NCI-H1436 (cell line): Measurements from ENCODE around the gene PPA2.
"Not testable (repeated sequence)": the region's sequence is repeated elsewhere in the genome, so short reads cannot be mapped to it uniquely, and the experiment has no call there.

Source experiments
- DNase-seq: peaks from one replicate; lab custom pipeline; 2025; lab: John Stamatoyannopoulos, UW

Gene PPA2

DNA sequence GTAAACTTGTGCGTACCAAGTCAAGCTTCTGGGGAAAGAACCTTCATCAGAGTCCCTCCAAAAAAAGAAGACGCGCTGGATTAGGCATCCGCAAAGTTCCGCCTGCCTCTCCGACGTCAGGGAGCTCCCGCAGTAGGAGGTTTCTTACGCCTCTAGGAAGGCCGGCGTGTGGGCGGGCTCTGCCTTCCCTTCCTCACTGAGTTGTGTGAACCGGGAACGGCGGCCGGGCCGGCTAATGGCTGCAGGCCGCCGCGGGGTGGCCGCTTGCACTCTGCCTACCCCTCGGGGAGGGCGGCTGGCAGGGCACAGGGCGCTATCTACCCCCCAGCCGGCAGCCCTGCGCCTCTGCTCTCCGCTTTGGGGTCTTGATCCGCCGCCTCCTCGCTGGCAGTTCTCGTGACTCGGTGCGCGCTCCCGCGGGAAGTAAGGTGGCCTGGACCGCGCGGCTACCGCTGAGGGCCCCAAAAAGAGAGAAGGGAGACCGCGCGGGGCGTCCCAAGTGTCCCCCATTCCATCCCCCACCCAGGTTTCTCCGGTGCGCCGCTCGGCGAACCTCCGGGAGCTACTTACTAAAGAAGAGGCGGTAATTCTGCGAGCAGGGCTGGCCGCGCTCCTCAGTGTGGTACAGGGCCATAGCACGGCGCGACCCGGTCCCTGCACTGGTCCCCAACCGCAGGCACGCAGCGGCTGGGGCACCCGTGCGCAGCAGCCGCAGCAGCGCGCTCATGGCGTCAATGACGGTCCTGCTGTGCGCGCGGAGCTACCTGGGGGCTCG is at the start of gene PPA2:
TSS of gene PPA2 (minus strand) at position 739 of the 775 bp plus-strand sequence. CDS start at position 727, 12 bp downstream.
- peak; percentile 88 for DNase-seq

DNA sequence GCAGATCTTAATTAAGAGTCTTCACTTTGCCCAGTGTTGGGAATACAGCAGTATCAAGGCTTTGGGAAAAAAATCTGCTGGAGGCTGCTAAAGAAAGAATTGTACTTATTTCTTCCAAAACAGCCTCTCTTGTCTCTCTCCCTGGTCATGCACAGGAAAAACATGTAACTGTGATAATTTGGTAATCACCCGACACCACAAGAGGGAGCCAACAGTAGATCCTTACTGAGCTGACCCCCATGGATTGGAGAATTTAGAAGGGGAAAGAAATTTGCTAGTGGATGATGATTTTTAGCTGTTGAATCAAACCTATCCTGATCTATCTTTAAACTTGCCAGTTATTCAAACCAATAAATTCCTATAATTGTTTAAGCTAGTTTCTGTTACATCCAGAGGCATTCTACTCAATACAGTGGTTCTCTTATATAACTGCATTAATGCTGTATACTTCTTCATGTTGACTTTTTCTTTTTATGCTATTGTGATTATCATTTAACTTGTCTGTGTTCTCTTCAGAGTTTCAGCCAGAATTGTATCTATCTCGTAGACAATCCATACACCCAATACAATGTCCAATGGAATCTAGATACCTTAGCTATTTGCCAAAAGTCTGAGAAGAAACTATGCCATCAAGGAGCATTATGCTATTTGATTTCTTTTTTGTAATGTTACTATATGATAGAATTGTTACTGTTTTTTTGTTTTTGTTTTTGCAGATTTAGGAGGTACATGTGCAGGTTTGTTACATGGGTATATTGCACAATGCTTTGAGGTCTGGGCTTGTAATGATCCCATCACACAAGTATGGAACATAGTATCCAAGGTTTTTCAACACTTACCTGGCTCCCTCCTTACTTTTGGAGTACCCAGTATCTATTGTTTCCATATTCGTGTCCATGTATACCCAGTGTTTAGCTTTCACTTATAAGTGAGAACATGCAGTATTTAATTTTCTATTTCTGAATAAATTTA is 47.2 kb upstream of the PPA2 start:
- peak; percentile 62 for DNase-seq

DNA sequence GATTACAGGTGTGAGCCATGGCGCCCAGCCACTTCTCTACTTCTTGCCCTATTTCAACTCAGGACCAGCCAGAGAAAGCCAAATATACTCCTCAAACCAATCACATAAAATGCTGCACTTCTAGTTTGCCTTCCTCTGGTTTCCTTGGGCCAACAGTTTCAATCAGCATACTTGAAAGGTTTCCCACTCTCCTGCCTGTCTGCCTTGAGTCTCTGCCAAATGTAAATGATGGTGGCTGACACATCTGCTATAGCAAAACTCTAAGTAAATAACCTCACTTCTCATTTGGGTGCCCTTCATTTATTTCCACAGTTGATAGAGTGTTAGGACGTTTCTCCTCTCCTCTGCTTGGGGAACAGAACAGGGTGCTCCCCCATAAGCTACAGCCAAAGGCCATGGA is 36.4 kb upstream of the PPA2 start:
- no peak for DNase-seq

DNA sequence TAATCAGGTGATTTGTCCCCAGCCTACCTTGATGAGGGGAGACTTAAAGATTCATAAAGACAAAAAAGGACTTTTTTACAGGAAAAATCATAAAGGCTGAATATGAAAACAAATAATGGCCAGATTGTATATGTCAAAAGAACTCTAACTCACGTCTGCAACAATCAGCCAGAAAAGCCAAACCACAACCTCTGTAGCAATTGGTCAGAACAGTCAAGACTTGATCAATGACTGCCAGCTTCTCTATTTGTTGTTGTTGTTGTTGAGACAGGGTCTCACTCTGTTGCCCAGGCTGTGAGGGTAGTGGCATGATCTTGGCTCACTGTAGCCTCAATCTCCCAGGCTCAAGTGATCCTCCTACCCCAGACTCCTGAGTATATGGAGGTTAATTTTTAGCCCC is 35.9 kb upstream of the PPA2 start:
- no peak for DNase-seq

DNA sequence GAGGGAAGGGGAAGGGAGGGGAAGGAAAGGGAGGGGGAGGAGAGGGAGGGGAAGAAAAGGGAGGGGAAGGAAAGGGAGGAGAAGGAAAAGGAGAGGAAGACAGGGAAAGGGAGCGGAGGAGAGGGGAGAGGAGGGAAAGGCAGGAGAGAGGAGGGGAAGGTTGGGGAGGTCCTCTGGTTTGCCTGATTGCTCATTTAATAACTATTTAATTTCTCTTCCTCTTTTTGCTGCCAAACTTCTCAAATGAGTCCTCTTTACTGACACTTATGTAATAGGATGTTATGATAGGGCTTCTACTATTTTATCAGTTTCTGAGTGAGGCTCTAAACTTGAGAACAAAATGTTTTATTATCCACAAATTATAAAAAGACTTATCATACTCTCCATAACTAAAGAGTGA is 35.4 kb upstream of the PPA2 start:
- DNase-seq = no peak

DNA sequence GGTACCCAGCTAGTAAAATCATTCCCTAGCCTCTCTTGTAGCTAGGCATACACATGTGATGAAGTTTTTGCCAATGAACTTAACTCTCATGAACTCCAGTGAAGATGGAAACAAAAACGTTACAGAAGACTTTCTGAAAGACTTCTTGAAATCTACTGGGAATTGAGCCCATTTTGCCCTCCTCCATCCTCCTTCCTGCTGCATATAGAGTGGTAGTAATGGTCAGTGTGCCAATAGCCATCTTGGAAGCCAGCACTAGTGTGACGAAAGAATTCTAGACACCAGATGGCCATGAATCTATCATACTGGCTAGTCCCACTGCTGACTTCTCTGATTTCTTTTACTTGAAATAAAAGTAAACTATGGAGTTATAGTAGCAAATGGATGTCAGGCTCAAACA is 30.9 kb upstream of the PPA2 start:
- no peak for DNase-seq

DNA sequence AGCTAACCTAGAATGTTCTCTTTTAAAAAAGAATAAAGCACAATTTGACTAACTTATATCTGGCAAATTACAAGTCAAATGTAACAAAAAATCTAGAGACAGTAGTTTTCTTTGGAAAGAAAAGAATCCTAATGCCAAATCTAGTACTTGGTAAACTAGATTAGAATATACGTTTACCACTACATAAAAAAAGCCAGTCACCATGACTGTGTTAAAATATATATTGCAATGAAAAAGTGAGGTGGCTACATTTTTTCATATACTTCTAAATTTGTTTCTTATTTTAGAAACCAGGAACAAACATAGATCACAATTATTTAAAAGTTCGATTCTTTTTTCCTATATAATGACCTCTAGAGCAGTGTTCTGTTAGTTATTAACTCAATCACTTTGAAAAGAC is 29.6 kb upstream of the PPA2 start:
- DNase-seq = no peak

DNA sequence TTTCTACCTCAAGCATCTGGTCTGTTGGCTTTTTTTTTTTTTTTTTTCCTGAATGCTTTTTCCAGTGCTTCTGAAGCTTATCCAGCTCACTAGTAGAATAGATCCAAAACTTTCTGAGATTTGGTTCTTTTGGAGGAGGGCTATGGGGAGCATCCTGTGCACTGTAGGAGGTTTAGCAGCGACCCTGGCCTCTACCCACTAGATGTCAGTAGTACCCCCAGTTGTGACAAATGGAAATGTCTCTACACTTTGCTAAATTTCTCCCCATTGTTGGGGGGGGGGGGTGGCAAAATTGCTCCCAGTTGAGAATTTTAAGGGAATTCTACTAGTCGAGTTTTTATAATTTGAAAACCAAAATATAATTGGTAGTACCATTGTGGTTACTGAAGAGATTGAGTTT is 23.0 kb upstream of the PPA2 start:
- DNase-seq = no peak

DNA sequence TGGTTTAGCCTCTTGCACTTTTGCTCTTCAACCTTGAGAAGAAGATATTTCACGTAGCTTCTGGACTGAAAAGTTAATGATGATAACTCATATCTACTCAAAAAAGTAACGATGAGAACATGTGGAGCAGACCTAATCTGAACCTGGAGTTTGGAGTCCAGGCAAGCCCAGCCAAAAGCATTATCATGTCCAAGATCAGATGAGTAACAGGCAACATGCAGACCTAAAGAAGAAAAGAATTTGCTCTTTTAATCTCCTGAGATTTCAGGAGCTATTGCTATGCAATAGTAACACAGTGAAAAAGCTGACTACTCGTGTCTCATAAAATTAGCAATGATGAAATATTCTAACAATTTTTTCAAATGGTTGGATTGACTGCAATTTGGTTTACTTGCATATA is 21.8 kb upstream of the PPA2 start:
- no peak for DNase-seq

DNA sequence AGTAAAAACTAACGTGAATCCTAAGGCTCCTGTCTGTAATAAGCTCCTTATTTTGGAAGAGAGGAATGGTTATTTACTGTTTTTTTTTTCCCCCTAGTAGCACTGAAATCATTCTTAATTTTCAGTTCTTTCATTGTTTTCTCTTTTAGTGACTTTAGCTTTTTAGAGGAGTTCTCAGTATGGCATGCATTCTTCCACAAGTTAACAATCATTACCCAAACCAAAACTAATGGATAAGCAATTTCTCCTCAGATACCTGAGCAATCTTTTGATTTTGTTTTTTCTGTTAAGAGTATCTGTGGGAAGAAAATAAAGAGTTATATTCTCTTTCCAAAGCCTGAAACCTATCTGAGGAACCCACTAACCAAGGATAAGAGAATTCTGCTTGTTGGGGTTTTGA is 16.7 kb upstream of the PPA2 start:
- DNase-seq = no peak

DNA sequence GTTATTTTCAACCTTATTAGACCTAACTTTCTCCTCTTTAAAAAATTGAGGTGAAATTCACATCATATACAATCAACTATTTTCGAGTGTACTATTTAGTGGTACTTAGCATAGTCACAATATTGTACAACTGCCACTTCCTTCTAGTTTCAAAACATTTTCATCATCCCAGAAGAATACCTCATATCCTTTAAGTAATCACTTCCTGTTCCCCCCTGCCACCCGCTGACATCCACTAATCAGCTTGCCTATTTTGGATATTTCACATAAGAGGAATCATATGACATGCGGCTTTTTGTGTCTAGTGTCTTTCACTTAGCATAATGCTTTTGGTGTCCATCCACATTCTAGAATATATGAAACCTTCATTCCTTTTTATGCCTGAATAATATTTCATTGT is 10.0 kb upstream of the PPA2 start:
- no peak for DNase-seq

DNA sequence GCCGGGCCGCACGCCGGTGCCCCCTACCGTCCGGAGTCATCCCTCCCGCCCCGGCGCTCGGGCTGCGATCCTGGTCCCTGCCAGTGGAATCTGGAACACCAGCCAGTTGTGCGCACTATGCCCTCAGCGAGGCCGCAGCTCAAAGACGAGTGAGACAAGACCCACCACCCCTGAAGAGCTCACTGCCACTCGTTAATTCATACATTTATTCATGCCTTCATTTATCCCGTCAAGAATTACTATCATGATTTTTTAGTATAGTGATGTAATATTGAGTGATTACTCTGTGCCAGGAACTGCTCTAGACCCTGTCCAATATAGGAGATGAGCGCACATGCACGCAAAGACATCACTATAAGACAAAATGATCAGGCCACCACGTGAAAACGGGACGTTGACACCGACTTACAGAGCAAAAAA is 247 bp upstream of the PPA2 start:
- no peak for DNase-seq

DNA sequence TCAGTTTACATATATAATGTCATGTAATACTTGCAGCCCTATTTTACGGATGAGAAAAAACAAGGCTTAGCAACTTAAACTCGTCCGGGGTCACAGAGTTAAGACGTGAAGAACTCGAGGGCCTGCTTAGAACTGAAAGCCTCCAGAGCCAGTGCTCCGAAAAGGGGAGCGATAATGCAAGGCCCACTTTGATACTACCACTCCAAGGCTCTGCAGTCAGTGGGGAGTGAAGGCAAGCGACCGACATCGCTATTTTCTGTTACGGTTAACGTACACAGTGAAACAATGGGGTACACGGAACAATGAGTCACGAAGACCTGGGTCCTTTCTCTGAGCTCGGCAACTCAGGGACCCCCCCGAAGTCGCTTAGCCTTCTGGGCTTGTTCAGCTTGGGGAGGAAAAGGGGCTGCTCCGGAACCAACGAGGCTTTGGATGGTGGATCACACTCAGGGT is 965 bp downstream of the PPA2 start:
- no peak for DNase-seq

DNA sequence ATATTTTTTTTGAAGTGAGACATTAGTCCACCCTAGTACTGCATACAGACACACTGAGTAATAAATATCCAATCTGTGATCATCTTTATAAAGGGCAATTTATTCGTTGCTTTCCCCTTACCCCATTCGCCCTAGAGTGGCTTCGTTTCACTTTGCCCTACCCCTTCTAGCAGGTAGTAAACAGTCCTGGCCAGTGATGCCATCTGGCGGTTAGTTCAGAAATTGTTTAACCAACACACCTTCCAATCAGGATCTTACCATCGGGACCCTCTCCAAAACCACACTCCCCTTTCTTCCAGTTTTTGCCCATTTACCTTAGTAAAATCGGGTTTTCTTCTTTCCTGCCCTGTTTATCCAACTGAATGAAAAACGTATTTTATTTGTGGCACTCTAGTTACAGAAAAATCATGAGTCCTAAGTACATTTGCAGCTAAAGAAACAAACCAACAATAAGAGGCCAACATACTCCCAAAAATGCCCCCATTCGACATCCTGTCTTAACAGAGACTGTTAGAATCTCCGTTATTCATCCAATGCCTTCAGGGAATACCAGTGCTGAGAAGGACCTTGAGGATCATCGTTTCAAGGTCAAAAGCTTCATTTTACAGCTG is 2.2 kb downstream of the PPA2 start:
- DNase-seq = peak; percentile 78

DNA sequence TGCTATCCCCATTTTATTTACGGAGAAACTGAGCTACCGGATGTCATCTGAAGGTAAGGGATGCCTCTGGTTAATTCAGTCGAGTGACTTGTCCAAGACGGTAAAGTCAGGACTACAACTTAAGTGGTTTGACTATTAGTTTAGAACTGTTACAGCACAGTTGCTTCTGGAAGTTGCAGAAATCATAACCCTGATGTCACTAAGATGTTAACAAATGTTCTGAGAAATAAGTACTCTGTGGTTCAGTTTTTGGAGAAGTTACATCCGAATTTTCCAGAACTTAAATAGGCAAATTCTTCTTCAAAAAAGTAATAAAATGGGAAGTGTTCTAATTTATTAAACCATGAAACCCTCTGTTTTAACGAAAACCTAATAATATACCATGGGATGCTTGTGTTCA is 3.1 kb downstream of the PPA2 start:
- DNase-seq = no peak

DNA sequence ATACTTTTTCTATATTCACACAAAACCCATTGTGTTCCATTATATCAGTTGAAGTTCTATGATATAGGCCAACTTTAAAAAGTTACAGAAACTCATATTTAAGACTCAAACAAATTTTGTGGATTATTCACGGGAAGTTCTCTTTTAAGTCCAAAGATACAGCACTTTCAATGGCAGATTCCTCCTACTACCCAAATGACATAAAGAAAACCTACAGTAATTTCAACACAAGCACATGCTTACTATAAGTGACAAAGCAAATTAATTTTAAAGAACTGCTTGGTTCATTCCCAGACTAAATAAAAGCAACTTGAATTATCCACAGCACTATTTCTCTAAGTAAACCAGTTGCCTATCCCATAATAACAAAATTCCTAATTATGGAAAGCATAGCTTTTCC is 4.1 kb downstream of the PPA2 start:
- DNase-seq = no peak

DNA sequence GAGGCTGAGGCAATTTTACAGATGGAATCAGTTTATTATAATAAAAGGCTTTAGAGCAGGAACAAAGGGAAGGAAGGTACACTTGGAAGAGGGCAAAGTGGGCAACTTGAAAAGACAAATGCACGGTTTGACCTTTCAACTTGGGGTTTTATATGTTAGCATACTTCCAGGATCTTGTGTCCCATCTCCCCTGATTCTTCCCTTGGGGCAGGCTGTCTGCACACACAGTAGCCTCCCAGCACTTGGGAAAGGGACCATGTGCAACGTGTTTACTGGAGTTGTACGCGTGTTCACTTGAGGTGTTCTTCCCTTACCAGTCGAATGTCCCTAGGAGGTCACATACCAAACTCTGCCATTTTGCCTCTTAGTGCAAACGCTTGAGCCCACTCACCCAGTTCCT is 7.3 kb downstream of the PPA2 start:
- no peak for DNase-seq

DNA sequence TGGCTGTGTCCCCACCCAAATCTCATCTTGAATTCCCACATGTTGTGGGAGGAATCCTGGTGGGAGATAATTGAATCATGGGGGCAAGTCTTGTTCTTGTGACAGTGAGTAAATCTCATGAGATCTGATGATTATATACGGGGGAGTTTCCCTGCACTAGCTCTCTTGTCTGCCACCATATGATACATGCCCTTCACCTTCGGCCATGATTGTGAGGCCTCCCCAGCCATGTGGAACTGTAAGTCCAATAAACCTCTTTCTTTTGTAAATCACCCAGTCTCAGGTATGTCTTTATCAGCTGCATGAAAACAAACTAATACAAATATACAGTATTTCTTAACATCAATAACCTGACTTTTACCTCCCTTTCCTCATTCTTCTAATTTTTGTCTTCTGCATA is 9.3 kb downstream of the PPA2 start:
- DNase-seq = not testable (repeated sequence)

DNA sequence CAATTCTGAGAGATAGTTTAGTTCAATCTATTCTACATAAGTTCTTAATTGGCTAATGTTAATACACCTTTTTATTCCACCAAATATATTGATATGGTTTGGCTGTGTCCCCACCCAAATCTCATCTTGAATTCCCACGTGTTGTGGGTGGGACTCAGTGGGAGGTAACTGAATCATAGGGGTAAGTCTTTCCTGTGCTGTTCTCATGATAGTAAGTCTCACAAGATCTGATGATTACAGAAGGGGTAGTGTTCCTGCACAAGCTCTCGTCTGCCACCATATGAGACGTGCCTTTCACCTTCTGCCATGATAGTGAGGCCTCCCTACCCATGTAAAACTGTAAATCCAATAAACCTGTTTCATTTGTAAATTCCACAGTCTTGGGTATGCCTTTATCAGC is 11.3 kb downstream of the PPA2 start:
- DNase-seq = no peak

DNA sequence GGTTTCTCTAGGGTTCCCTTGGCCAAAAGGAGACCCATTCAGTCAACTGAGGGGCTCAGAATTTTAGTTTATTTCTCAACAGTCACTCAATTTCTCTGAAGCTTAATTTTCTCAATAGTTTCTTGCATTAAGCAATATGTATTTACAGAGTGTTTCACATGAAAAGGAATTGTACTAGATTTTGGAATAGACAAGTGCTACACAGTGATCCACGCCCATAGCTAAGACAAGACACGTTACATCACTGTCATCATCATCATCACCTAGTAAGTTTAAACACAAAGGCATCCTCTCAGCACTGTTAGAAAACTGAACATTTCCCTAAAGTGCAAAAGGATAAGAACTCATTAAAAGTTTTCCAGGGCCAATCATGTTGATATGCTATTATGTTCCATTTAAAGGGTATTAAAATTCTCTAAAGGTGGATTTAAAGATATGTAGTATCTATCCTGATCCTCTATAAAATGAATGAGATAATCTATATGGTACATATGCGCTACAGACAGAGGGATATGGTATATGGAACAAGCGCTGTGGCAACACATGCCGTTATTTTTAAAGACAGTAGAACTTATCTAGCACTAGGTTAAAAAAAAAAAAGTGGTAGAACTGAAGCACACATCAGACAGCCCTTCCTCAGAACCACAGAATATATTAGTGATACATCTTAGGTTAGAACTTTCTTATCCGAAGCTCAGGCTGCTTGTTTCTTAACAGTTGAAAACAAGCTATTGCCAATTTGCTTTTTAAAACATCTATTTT is 12.1 kb downstream of the PPA2 start:
- no peak for DNase-seq

DNA sequence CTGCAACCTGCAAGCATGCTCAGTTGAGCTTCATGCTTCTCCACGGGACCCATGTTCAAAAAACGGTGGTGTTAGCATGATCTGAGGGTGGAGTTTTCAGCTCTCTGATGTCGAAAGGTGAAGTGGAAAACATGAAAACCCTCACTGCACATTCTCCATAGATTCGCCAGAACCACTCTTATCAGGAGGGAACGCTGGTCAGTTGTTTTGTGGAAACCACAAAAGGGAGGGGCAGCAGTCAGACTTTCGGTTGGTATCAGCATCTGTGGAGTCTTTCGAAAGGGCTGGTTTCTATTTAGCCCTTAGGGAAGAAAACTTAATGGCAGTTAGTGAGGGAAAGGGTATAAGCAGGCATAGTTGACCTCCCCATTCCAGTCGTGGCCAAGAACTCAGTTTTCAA is 12.6 kb downstream of the PPA2 start:
- no peak for DNase-seq

DNA sequence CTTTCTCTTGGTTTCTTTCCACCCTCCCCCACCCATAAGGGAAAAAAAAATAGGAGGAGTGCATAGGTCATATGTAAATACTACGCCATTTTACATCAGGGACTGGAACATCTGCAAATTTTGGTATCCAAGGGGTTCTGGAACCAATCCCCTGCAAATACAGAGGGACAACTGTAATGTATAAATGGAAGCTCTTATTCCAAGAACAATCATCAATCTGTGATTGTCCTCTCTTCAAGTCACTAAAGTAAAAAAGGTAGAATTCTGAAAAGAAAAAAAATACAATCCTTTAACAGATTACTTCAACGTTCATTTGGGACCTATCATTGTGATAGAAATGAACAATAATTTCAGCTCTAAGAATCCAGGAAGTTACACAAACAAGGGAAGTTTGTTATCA is 13.6 kb downstream of the PPA2 start:
- DNase-seq = no peak
